HCT116 (cell line): Measurements from ENCODE around the gene UTS2R. TPM values are rescaled to one million over a fixed set of nuclear protein-coding genes. Genes with fewer than 3 reads are reported as not detected.

Experiments used
- ATAC-seq: fragments of 200-7000 bp; cut with Tn5 transposase; 2 replicates; pipeline ENCODE4 v1.9.1; 2020; ENCODE audit warnings: mild to moderate bottlenecking, moderate library complexity
- BruUV-seq: library from RNA; stranded (reverse); fragments of 400-500 nt; replicated peaks from 2 replicates; lab custom pipeline; 2021; lab: Mats Ljungman, UMichigan
- CTCF ChIA-PET: fragments of 300-600 bp; sonication (Branson Sonifier 250); formaldehyde crosslinking; loops from one replicate; lab custom pipeline; 2021; ENCODE audit warnings: antibody characterized with exemption; lab: Charles Lee
- POLR2A ChIA-PET: fragments of 300-600, 350-600 bp; sonication (Branson Sonifier 250); formaldehyde crosslinking; loops from one replicate; lab custom pipeline; 2021; ENCODE audit warnings: antibody characterized with exemption; lab: Charles Lee
- RAD21 ChIA-PET, 2 experiments: fragments of 300-600 bp; sonication (Branson Sonifier 250); formaldehyde crosslinking; loops; one replicate each; lab custom pipeline; 2023; ENCODE audit warnings: low total read pairs in 2 of 2; ENCODE audit not compliant: uncharacterized antibody in 2 of 2, unreplicated experiment in 2 of 2, low non-redundant PET in 1 of 2; lab: Charles Lee
- DNase-seq: peaks from one replicate; pipeline ENCODE4 v3.0.0-alpha.2; 2010; ENCODE audit warnings: low read depth, low spot score
- H2AFZ ChIP-seq: fragments of 200-600 bp; shearing (Covaris generic), sonication (generic); 2 replicates; pipeline ENCODE4 v1.6.1; 2017; ENCODE audit warnings: low read depth, mixed run types, mixed read lengths, antibody characterized with exemption, low read length; ENCODE audit not compliant: poor library complexity, severe bottlenecking
- H3K27ac ChIP-seq: 2 replicates; pipeline ENCODE4 v1.5.1; 2012; ENCODE audit warnings: low read depth, low read length
- H3K27me3 ChIP-seq: fragments of 200-600 bp; sonication (generic); 2 replicates; pipeline ENCODE4 v1.6.1; 2016; ENCODE audit warnings: mixed run types, low read length, mixed read lengths; ENCODE audit not compliant: insufficient read depth
- H3K36me3 ChIP-seq, 2 experiments: fragments of 200-500 bp in 1 of 2; fragments of 200-600 bp in 1 of 2; sonication (Bioruptor generic) in 1 of 2; sonication (generic) in 1 of 2; 2 replicates each; pipeline versions ENCODE4 v1.5.1 to v1.6.1; 2014 to 2016; ENCODE audit warnings: low read length in 2 of 2, inconsistent platforms in 1 of 2, mixed read lengths in 1 of 2, mixed run types in 1 of 2; ENCODE audit not compliant: insufficient read depth in 2 of 2, control insufficient read depth in 1 of 2
- H3K4me1 ChIP-seq, 2 experiments: fragments of 200-600 bp in 1 of 2; sonication (generic) in 1 of 2; 2 replicates each; pipeline versions ENCODE4 v1.5.1 to v1.6.1; 2012 to 2017; ENCODE audit warnings: low read length in 2 of 2, inconsistent platforms in 1 of 2, mild to moderate bottlenecking in 1 of 2, mixed read lengths in 1 of 2, mixed run types in 1 of 2, moderate library complexity in 1 of 2; ENCODE audit not compliant: insufficient read depth in 2 of 2, control insufficient read depth in 1 of 2
- H3K4me2 ChIP-seq: fragments of 200-600 bp; sonication (generic); 2 replicates; pipeline ENCODE4 v1.6.1; 2017; ENCODE audit warnings: mixed run types, low read length, mixed read lengths
- H3K4me3 ChIP-seq, 2 experiments: fragments of 200-600 bp in 1 of 2; sonication (generic) in 1 of 2; replicated peaks in 1 of 2; 2 replicates each; pipeline ENCODE4 v1.5.1; 2011 to 2016; ENCODE audit warnings: low read length in 2 of 2, control low read depth in 1 of 2, low read depth in 1 of 2, mild to moderate bottlenecking in 1 of 2, mixed read lengths in 1 of 2, mixed run types in 1 of 2
- H3K79me2 ChIP-seq: fragments of 200-600 bp; sonication (generic); 2 replicates; pipeline ENCODE4 v1.6.1; 2017; ENCODE audit warnings: mild to moderate bottlenecking, mixed run types, low read length, moderate library complexity, mixed read lengths; ENCODE audit not compliant: insufficient read depth
- H3K9ac ChIP-seq: fragments of 200-600 bp; sonication (generic); 2 replicates; pipeline ENCODE4 v1.6.1; 2016; ENCODE audit warnings: low read length, mixed read lengths
- H3K9me2 ChIP-seq: fragments of 200-600 bp; sonication (generic), shearing (Covaris generic); 2 replicates; pipeline ENCODE4 v1.6.1; 2017; ENCODE audit warnings: mixed run types, mild to moderate bottlenecking, moderate library complexity; ENCODE audit not compliant: insufficient read depth
- H3K9me3 ChIP-seq, 2 experiments: fragments of 200-500 bp in 1 of 2; fragments of 200-600 bp in 1 of 2; sonication (Bioruptor generic) in 1 of 2; sonication (generic) in 1 of 2; 2 replicates each; pipeline ENCODE4 v1.6.1; 2014 to 2017; ENCODE audit warnings: low read length in 2 of 2, mixed read lengths in 2 of 2, inconsistent platforms in 1 of 2, low read depth in 1 of 2, mild to moderate bottlenecking in 1 of 2, mixed run types in 1 of 2, moderate library complexity in 1 of 2; ENCODE audit not compliant: control insufficient read depth in 1 of 2, insufficient read depth in 1 of 2
- H4K20me1 ChIP-seq: fragments of 200-600 bp; sonication (generic), shearing (Covaris generic); 2 replicates; pipeline ENCODE4 v1.6.1; 2017; ENCODE audit warnings: mixed run types, mild to moderate bottlenecking, moderate library complexity; ENCODE audit not compliant: insufficient read depth
- REST ChIP-seq: IDR thresholded peaks from 2 replicates; pipeline ENCODE4 v1.6.1; 2012; ENCODE audit warnings: low read depth
- SP1 ChIP-seq: IDR thresholded peaks from 2 replicates; pipeline ENCODE4 v1.6.1; 2012; ENCODE audit warnings: low read depth
- TCF7L2 ChIP-seq: IDR thresholded peaks from 2 replicates; pipeline ENCODE4 v1.7.0; 2011; ENCODE audit warnings: borderline replicate concordance, inconsistent platforms; ENCODE audit not compliant: insufficient read depth, insufficient read length; ENCODE audit errors: extremely low read depth
- YY1 ChIP-seq: IDR thresholded peaks from 2 replicates; pipeline ENCODE4 v1.6.1; 2011; ENCODE audit warnings: low read length, low read depth, moderate library complexity, mild to moderate bottlenecking; ENCODE audit not compliant: insufficient replicate concordance; ENCODE audit errors: extremely low read depth
- intact Hi-C: fragments of 100-400 bp; cut with micrococcal nuclease; formaldehyde crosslinking; loops from 2 replicates; pipeline ENCODE4 v1.10.0; 2022
- total RNA-seq: library from RNA; stranded (reverse); gene quantifications from one replicate; pipeline ENCODE4 v1.2.1, GENCODE V29; 2021; ENCODE audit not compliant: unreplicated experiment

Gene UTS2R
- total RNA-seq, 1 experiment from 2014 or later: not detected

GRCh38 chr17:82354804-82355308 lies 16.7 kb upstream of the UTS2R start:
- H3K4me3 ChIP-seq: no peak overlapping the region
- no peak overlapping the region for H3K27ac ChIP-seq
- TF ChIP-seq TCF7L2 (no peak), REST (no peak), YY1 (no peak), SP1 (no peak)
- H3K36me3 ChIP-seq: no peaks in the 10 kb centered on the region
- H2AFZ ChIP-seq: no peak overlapping the region
- no peaks in the 10 kb centered on the region for H3K79me2 ChIP-seq
- no peak overlapping the region for H3K4me2 ChIP-seq
- H3K9ac ChIP-seq: no peak overlapping the region
- no peaks in the 10 kb centered on the region for H3K27me3 ChIP-seq
- RAD21 ChIA-PET: no interaction called here
- no peaks in the 10 kb centered on the region for H4K20me1 ChIP-seq
- H3K4me1 ChIP-seq: peaks cover 13 to 34% of the 10 kb centered on the region in 2 experiments; a peak in 3 of 4 replicates
- CTCF ChIA-PET: no interaction called here
- no peaks in the 10 kb centered on the region for H3K9me3 ChIP-seq
- DNase-seq: no peak
- H3K9me2 ChIP-seq: no peaks in the 10 kb centered on the region
- BruUV-seq: no TSS peak
- intact Hi-C loops: loop anchor here (5.0 kb wide), 3 partner anchors 197 to 412 kb away; partner anchors contain the start of gene RAC3
- POLR2A ChIA-PET: no interaction called here
- ATAC-seq: no peak
